Endothelial cell of umbilical vein (primary cell): Measurements from ENCODE around the gene SOX8.

Source experiments
- EZH2 ChIP-seq: IDR thresholded peaks from 2 replicates; pipeline ENCODE4 v1.6.1; 2012; ENCODE audit warnings: borderline replicate concordance, low read depth, mild to moderate bottlenecking, moderate library complexity, low read length, inconsistent platforms; ENCODE audit not compliant: severe bottlenecking
- POLR2A ChIP-seq: IDR thresholded peaks from 2 replicates; pipeline ENCODE4 v1.6.1; 2012; ENCODE audit warnings: low read depth, mild to moderate bottlenecking, control low read depth, low read length
- POLR2AphosphoS5 ChIP-seq: IDR thresholded peaks from 2 replicates; pipeline ENCODE4 v1.6.1; 2012; ENCODE audit warnings: low read depth, mild to moderate bottlenecking, control low read depth, low read length, moderate library complexity; ENCODE audit not compliant: insufficient read depth
- TF ChIP-seq, protein P1 (sequence below), 2 donors: IDR thresholded peaks; 1 replicate in 1 of 2; 2 replicates in 1 of 2; pipeline ENCODE4 v1.5.1; 2011; ENCODE audit warnings: low read length in 2 of 2, mild to moderate bottlenecking in 2 of 2, moderate library complexity in 2 of 2, control low read depth in 1 of 2, inconsistent platforms in 1 of 2, low read depth in 1 of 2; ENCODE audit not compliant: insufficient read depth in 1 of 2; ENCODE audit errors: extremely low read depth in 1 of 2

DNA sequence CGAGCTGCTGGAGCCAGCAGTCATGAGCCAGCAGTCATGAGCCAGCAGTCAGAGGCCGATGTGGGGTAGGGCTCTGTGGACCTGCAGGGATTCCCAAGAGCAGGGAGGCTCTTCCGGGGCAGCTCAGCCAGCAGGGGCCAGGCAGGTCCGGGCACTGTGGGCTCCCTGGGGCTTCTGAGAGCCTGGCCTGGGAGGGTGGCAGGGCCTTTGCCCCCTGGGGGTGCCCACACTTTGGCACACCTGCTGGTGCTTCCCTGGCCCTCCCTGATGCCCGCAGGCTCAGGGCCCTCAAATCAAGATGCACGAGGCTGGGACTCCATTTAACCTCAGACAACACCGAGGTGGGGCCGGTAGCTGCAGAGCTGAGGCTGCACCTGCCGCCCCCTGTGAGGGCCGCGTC, 18.1 kb downstream of the SOX8 start:
- TF ChIP-seq POLR2A (no peak), POLR2AphosphoS5 (no peak), EZH2 (no peak)
- TF ChIP-seq, protein P1, sequence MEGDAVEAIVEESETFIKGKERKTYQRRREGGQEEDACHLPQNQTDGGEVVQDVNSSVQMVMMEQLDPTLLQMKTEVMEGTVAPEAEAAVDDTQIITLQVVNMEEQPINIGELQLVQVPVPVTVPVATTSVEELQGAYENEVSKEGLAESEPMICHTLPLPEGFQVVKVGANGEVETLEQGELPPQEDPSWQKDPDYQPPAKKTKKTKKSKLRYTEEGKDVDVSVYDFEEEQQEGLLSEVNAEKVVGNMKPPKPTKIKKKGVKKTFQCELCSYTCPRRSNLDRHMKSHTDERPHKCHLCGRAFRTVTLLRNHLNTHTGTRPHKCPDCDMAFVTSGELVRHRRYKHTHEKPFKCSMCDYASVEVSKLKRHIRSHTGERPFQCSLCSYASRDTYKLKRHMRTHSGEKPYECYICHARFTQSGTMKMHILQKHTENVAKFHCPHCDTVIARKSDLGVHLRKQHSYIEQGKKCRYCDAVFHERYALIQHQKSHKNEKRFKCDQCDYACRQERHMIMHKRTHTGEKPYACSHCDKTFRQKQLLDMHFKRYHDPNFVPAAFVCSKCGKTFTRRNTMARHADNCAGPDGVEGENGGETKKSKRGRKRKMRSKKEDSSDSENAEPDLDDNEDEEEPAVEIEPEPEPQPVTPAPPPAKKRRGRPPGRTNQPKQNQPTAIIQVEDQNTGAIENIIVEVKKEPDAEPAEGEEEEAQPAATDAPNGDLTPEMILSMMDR (IDR thresholded peaks at IDR 0.05; ENCODE audit: extremely low read depth in 1 of 2, insufficient read depth in 1 of 2, low read depth in 1 of 2, low read length in 2 of 2), result no peak
